ENCODE results near the gene GRM4.
"Not testable (repeated sequence)": the region's sequence is repeated elsewhere in the genome, so short reads cannot be mapped to it uniquely, and the experiment has no call there.

The GRM4 gene

GRCh38 chr6:34059136-34059731, 86.7 kb downstream of the GRM4 start:
- no peak for DNase-seq

- DNase-seq: no peak
Observed at GRCh38 chr6:34057790-34058189, 88.1 kb downstream of the GRM4 start.

GRCh38 chr6:34057191-34057590, 88.7 kb downstream of the GRM4 start:
- DNase-seq: no peak

GRCh38 chr6:34056305-34057108, 89.4 kb downstream of the GRM4 start:
- no peak for DNase-seq

DNA sequence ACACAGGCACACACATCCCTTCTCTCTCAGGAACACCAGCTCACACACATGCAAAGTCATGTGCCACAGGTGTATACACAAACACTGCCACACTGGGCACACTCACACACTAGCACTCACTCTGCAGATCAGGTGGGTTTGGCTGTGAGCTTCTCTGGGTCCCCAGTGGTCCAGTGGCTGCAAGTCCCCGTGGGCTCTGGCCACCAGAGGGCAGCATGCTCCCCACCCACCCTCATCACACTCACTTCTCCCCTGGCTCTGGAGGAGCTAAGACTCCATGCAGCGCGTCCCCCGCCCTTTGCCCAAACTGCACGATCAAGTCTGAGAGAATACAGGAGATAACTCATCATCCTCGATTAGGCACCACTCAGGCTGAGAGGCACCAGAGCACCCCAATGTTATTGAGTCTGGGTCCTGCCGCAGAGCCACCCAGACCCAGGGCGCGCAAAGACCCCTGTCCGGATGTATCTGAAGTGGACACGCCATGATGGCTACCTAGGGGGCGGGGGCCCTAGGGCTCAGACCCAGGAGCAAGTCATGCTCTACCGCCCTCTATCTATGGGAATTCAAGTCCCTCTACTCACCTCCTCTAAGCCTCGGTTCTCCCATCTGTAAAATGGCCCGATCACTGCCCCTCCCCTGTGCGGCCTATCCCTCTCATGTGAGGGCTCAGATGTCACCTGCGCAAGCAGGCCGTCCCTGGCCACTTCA, 90.5 kb downstream of the GRM4 start:
- peak; percentile 26 for DNase-seq

DNA sequence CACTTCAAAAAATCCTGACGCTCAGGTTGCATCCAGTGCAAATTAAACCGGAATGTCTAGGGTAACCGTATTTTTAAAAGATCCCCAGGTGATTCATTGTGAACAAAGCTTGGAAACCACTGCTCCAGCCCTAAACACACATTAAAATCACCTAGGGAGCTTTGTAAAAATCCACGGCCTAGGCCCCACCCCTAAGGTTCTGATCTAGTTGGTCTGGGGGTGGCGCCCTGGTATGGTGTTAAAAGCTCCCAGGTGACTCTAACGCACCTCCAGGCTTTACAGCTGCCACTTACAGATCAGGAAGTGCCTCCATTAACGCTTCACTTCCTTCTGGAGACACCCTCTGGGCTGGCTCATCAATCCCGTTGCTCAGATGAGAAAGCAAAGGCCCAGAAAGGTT, 92.2 kb downstream of the GRM4 start:
- no peak for DNase-seq

GRCh38 chr6:34052918-34053608, 92.8 kb downstream of the GRM4 start:
- DNase-seq: no peak

DNA sequence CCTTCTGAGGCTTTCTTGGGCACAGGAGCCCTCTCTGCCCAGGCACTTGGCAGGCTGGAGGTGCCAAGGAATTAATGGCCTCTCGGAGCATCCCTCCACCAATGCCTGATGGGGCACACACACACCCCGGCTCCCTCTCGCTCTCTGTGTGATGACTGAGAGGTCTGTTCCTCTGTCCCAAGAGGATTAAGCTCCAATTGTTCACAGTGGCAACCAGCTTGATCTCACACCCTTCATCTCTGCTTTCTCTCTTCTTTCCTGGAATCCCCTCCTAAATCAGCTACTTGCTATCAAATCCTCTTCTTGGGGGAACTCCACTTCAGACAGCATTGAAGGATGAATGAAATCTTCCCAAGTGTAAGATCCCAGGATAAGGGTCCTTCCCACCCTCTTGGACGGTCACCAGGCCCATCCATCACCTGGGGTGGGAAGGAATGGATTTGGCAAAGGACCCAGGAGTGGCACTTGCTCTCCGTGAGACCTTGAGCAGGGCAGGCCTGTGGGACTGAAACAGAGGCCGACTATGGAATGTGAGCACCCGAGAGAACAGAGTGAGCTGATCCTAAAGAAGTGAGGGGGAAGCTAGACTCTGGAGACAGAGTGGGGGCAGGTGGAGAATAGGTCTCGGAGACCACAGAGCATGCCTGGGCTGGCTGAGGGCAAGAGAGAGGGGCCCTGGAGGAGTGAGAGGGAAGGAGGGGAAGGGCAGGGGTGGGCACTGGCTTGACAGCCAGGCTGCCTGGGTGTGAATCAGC, 93.6 kb downstream of the GRM4 start:
- DNase-seq: no peak

DNA sequence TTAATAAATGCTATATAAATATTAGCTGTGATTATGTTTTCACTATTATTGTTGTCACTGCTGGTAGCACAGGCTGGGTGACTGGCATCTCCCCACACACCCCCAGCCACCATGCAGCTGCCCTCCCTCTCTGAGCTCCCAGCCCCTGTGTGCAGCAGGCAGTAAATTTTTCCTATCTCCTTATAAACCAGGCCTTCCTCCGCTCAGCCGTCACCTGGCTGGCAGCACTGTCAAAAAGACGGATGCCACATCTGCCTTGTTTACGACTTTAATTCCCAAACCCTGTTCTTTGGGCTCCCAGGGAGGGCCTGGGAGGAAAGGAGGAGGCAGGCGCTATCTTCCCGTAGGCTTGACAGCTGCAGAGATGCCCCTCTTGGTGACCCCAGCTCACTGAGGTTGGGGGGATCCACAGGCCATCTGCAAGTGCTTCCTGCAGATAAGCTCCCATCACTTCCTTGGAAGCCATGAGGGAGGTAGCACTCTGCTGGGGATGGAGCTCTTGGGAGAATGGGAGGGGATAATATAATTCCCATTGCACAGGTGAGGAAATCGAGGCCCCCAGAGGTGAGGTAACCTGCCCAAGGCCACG, 94.5 kb downstream of the GRM4 start:
- DNase-seq: no peak

GRCh38 chr6:34050691-34051090, 95.2 kb downstream of the GRM4 start:
- no peak for DNase-seq

DNA sequence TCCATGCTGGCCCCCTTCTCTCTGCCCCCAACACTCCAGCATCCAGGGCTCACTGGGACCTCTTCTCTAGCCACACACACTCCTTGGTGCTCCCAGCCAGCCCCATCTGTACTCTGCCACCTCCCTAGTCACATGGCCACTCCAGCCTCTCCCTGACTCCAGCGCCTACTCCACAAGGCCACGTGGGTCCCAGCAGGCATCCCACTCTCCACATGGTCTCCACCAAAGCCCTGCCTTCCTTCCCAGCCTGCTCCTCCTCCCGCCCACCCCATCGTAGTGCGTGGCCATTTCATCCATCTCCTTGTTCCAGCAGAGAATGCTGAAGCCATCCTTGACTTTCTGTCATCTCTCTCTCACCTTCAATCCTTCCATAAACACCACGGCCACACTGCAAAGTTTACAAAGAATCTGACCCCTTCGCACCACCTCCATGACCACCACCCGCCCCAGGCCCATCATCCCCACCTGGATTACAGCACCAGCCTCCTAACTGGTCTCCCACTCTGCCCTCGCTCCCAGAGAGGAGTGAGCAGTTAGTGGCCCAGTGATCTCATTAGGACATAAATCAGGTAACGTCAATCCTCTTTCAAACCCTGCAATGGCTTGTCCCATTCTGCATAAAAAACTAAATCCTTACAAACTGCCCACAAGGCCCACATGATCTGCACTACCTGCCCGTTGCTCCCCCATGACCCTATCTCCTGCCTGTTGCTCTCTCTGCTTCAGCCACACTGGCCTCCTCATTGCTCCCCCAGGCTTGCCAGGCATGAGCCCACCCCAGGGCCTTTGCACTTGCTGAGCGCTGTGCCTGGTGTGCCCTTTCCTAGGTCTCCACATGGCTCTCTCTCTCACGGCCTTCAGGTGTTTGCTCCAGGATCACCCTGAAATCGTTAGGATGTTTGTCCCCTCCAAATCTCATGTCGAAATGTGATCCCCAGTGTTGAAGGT, 96.2 kb downstream of the GRM4 start:
- DNase-seq: no peak

GRCh38 chr6:34047913-34048867, 97.7 kb downstream of the GRM4 start:
- no peak for DNase-seq

DNA sequence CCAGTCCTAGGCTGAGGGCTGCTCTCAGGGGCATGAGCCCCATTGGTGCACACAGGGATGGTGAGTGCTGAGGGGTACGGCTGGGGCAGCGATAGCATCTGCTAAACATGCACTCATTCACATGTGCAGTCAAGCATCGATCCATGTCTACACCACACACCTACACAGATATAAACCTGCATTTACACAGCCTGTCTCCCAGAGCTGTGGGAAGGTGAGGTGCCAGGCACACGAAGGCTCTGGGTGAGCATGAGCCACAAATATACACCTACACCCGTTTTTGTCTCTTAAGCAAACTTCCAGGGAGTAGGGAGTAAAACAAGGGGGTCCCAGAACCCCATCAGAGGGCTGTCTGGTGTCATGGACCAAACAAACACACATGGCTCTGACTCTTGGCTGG, 99.3 kb downstream of the GRM4 start:
- no peak for DNase-seq

- no peak for DNase-seq
Observed at GRCh38 chr6:34045771-34046170, 100.1 kb downstream of the GRM4 start.

GRCh38 chr6:34044945-34045595, 100.8 kb downstream of the GRM4 start:
- no peak for DNase-seq

DNA sequence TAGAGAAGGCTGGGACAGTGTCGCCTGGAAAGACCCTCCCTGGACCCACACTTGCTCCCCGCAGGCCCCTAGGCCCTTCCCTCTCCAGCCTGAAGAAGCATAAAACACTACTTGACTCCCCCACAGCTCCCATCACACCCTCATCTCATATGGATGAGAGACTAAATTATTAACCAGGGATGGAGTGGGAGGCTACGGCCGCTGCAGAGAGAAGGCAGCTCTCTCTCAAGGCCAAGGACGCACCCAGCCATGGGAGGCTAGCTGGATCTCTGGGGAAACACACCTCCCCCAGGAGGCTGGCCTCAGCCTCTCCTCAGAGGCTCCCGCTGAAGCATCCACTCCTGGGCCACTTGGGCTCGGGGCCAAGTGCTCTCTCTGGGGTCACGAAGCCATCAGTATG, 102.5 kb downstream of the GRM4 start:
- no peak for DNase-seq

GRCh38 chr6:34041998-34042397, 103.9 kb downstream of the GRM4 start:
- not testable (repeated sequence) for DNase-seq

DNA sequence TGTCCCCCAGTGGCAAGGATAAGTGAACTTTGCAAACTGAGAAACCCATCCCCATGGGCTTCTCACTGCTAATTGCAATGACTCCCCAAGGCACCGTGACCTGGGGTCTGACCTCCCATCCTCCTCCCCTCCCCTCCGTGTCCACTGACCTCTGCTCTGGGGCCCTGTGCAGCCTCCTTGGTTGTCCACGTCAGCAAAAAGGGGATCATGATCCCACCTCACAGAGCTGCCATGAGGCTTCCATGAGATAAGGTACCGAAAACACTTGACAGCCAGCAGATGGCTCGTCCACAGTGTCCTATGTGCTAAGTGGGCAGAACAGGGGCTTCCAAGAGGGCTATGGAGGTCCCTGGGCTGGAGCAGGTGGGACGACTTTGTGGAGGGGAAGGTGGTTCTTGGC, 104.5 kb downstream of the GRM4 start:
- no peak for DNase-seq

GRCh38 chr6:34039943-34040342, 105.9 kb downstream of the GRM4 start:
- no peak for DNase-seq
